Smooth muscle cell (in vitro differentiated cells): ENCODE measurements around the gene PLEKHM3. TPM values are rescaled to one million over a fixed set of nuclear protein-coding genes. Genes with fewer than 3 reads are reported as not detected.

Experiments
- DNase-seq: peaks from one replicate; lab custom pipeline; 2025; ENCODE audit not compliant: unreplicated experiment; lab: John Stamatoyannopoulos, UW
- H2AFZ ChIP-seq: fragments of 200-600 bp; sonication (generic); 2 replicates; pipeline ENCODE4 v1.6.0; 2016; ENCODE audit warnings: antibody characterized with exemption, low read depth, mild to moderate bottlenecking
- H3F3A ChIP-seq: fragments of 200-600 bp; sonication (generic); 2 replicates; pipeline ENCODE4 v1.6.0; 2017; ENCODE audit warnings: antibody characterized with exemption, low read depth
- H3K27ac ChIP-seq: fragments of 200-600 bp; sonication (generic); 2 replicates; pipeline ENCODE4 v1.5.1; 2016; ENCODE audit warnings: low read depth, mild to moderate bottlenecking
- H3K27me3 ChIP-seq: fragments of 200-600 bp; sonication (generic); 2 replicates; pipeline ENCODE4 v1.6.1; 2016; ENCODE audit warnings: low read depth, mild to moderate bottlenecking
- H3K36me3 ChIP-seq: fragments of 200-600 bp; sonication (generic); 2 replicates; pipeline ENCODE4 v1.5.1; 2016; ENCODE audit warnings: low read depth
- H3K4me1 ChIP-seq: fragments of 200-600 bp; sonication (generic); 2 replicates; pipeline ENCODE4 v1.5.1; 2016; ENCODE audit warnings: low read depth
- H3K4me2 ChIP-seq: fragments of 200-600 bp; sonication (generic); 2 replicates; pipeline ENCODE4 v1.6.0; 2016; ENCODE audit warnings: mild to moderate bottlenecking
- H3K4me3 ChIP-seq: fragments of 200-600 bp; sonication (generic); 2 replicates; pipeline ENCODE4 v1.5.1; 2016; ENCODE audit warnings: mild to moderate bottlenecking
- H3K79me2 ChIP-seq: fragments of 200-600 bp; sonication (generic); 2 replicates; pipeline ENCODE4 v1.6.0; 2016; ENCODE audit warnings: low read depth, mild to moderate bottlenecking
- H3K9ac ChIP-seq: fragments of 200-600 bp; sonication (generic); 2 replicates; pipeline ENCODE4 v1.6.0; 2016; ENCODE audit warnings: low read depth
- H3K9me3 ChIP-seq: fragments of 200-600 bp; sonication (generic); replicated peaks from 2 replicates; pipeline ENCODE4 v1.5.1; 2016; ENCODE audit warnings: low read depth
- H4K20me1 ChIP-seq: fragments of 200-600 bp; sonication (generic); 2 replicates; pipeline ENCODE4 v1.6.0; 2016; ENCODE audit warnings: low read depth
- WGBS: methylation state at CpG from one replicate; pipeline ENCODE4 v1.1.7; 2016; ENCODE audit warnings: low lambda C conversion rate; 5-methylcytosine and 5-hydroxymethylcytosine counted together
- polyA plus RNA-seq: library from polyadenylated mRNA; unstranded; fragments of >200 nt; fragmentation: Nextera tagmentation; extraction: Ambion mirVana; gene quantifications from 2 replicates; pipeline ENCODE4 v1.2.1, GENCODE V29; 2016
- total RNA-seq: library from RNA; depleted of rRNA; stranded (reverse); fragments of >200 nt; gene quantifications from 2 replicates; pipeline ENCODE4 v1.2.3, GENCODE V29; 2014
- TF ChIP-seq, protein P1 (sequence below): fragments of 200-600 bp; sonication (generic); IDR thresholded peaks from 2 replicates; pipeline ENCODE4 v1.5.1; 2017; ENCODE audit warnings: borderline replicate concordance, mild to moderate bottlenecking, antibody characterized with exemption; ENCODE audit not compliant: insufficient read depth, poor library complexity, severe bottlenecking

PLEKHM3 gene
- total and polyA plus RNA-seq, 2 experiments from 2014 or later = 3.8 to 10.3 TPM

GRCh38 chr2:207891086-207891844, 134.1 kb downstream of the PLEKHM3 start:
- no peak for DNase-seq
- no peaks in the 10 kb centered on the region for H4K20me1 ChIP-seq
- H2AFZ ChIP-seq = no peak overlapping the region
- H3F3A ChIP-seq = no peaks in the 10 kb centered on the region
- no peaks in the 10 kb centered on the region for H3K79me2 ChIP-seq
- H3K36me3 ChIP-seq = no peaks in the 10 kb centered on the region
- H3K27me3 ChIP-seq = no peaks in the 10 kb centered on the region
- TF ChIP-seq, protein P1, sequence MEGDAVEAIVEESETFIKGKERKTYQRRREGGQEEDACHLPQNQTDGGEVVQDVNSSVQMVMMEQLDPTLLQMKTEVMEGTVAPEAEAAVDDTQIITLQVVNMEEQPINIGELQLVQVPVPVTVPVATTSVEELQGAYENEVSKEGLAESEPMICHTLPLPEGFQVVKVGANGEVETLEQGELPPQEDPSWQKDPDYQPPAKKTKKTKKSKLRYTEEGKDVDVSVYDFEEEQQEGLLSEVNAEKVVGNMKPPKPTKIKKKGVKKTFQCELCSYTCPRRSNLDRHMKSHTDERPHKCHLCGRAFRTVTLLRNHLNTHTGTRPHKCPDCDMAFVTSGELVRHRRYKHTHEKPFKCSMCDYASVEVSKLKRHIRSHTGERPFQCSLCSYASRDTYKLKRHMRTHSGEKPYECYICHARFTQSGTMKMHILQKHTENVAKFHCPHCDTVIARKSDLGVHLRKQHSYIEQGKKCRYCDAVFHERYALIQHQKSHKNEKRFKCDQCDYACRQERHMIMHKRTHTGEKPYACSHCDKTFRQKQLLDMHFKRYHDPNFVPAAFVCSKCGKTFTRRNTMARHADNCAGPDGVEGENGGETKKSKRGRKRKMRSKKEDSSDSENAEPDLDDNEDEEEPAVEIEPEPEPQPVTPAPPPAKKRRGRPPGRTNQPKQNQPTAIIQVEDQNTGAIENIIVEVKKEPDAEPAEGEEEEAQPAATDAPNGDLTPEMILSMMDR = no peak
- peaks cover 55% of the 10 kb centered on the region for H3K4me1 ChIP-seq
- H3K27ac ChIP-seq = no peak overlapping the region
- no peaks in the 10 kb centered on the region for H3K9me3 ChIP-seq
- no peak overlapping the region for H3K4me3 ChIP-seq
- H3K9ac ChIP-seq = no peak overlapping the region
- no peak overlapping the region for H3K4me2 ChIP-seq
- WGBS = 81% methylated on average over 4 of the region's 4 CpGs

DNA sequence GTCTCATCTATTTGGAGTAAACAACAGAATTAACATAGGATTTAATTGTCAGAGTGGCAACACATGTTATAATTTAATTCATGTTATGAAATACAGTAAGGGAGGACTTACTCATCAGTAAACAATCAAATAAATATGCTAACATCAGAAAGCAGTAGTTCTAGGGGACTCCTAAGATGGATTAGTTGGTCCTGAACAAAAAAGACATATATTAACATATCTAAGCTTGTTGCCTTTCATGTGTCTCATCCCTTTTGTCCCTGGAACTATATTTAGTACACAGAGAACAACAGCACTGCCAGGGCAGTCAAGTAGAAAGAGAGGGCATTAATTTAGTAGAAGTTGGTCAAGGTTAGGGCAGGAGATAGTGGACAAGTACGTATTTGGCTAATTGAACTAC, 137.8 kb downstream of the PLEKHM3 start:
- TF ChIP-seq, protein P1 = no peak
- Histone ChIP-seq H3K79me2 (no peaks in the 10 kb centered on the region), H3F3A (no peaks in the 10 kb centered on the region), H3K4me3 (no peak overlapping the region), H3K36me3 (no peaks in the 10 kb centered on the region), H3K27me3 (no peaks in the 10 kb centered on the region), H3K4me1 (peaks cover 28% of the 10 kb centered on the region), H2AFZ (no peak overlapping the region), H3K4me2 (no peak overlapping the region), H4K20me1 (no peaks in the 10 kb centered on the region), H3K9ac (no peak overlapping the region), H3K27ac (no peak overlapping the region), H3K9me3 (no peaks in the 10 kb centered on the region)
- WGBS = 97% methylated on average over 1 of the region's 1 CpG
- DNase-seq = no peak

GRCh38 chr2:207885010-207885409, 140.3 kb downstream of the PLEKHM3 start:
- H3K9me3 ChIP-seq = no peaks in the 10 kb centered on the region
- H3F3A ChIP-seq = no peaks in the 10 kb centered on the region
- peaks cover 21% of the 10 kb centered on the region for H3K4me1 ChIP-seq
- no peak overlapping the region for H2AFZ ChIP-seq
- H3K27me3 ChIP-seq = no peaks in the 10 kb centered on the region
- no peak overlapping the region for H3K27ac ChIP-seq
- TF ChIP-seq, protein P1 = no peak
- no peak overlapping the region for H3K4me2 ChIP-seq
- WGBS = 87% methylated on average over 6 of the region's 6 CpGs
- H3K36me3 ChIP-seq = no peaks in the 10 kb centered on the region
- no peaks in the 10 kb centered on the region for H4K20me1 ChIP-seq
- DNase-seq = no peak
- no peak overlapping the region for H3K4me3 ChIP-seq
- no peaks in the 10 kb centered on the region for H3K79me2 ChIP-seq
- H3K9ac ChIP-seq = no peak overlapping the region

DNA sequence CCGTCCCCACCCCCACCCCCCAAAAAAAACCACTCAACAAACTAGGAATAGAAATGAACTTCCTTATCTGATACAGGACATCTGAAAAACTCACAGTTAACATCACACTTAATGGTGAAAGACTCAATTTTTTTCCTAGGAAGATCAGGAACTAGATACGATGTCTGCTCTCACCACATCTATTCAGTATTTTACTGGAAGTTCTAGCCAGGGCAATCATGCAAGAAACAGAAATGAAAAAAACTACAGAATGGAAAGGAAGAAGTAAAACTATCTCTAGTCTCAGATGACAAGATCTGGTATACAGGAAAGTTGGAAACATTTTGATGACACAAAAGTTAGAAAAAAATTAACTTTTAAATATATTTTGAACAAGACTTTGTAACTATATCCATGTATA, 141.2 kb downstream of the PLEKHM3 start:
- H3K4me3 ChIP-seq = no peak overlapping the region
- no peaks in the 10 kb centered on the region for H3K79me2 ChIP-seq
- no peaks in the 10 kb centered on the region for H4K20me1 ChIP-seq
- H3K4me1 ChIP-seq = peaks cover 21% of the 10 kb centered on the region
- no peaks in the 10 kb centered on the region for H3K27me3 ChIP-seq
- H2AFZ ChIP-seq = no peak overlapping the region
- H3K9ac ChIP-seq = no peak overlapping the region
- no peaks in the 10 kb centered on the region for H3F3A ChIP-seq
- H3K36me3 ChIP-seq = no peaks in the 10 kb centered on the region
- DNase-seq = no peak
- H3K27ac ChIP-seq = no peak overlapping the region
- H3K9me3 ChIP-seq = no peaks in the 10 kb centered on the region
- TF ChIP-seq, protein P1 = no peak
- WGBS = 85% methylated on average over 2 of the region's 2 CpGs
- no peak overlapping the region for H3K4me2 ChIP-seq
